GM23338 (cell line): ENCODE measurements around the gene CCDC106. TPM values are rescaled to one million over a fixed set of nuclear protein-coding genes. Genes with fewer than 3 reads are reported as not detected.
A peak's percentile ranks its signal among the peaks of the same experiment; 100 is the strongest.

Source experiments
- ATAC-seq: fragments of 200-7000 bp; cut with Tn5 transposase; 3 replicates; pipeline ENCODE4 v1.9.1; 2020
- DNase-seq: peaks from one replicate; pipeline ENCODE4 v3.0.0-alpha.2; 2015; ENCODE audit warnings: low spot score
- H2AFZ ChIP-seq: fragments of 200-600 bp; sonication (generic); 2 replicates; pipeline ENCODE4 v1.8.0; 2016; ENCODE audit warnings: antibody characterized with exemption, mild to moderate bottlenecking, moderate library complexity
- H3F3A ChIP-seq: fragments of 200-600 bp; sonication (generic); replicated peaks from 2 replicates; pipeline ENCODE4 v1.8.0; 2017; ENCODE audit warnings: antibody characterized with exemption, mixed run types, low read depth
- H3K27ac ChIP-seq: fragments of 200-600 bp; sonication (generic); 2 replicates; pipeline ENCODE4 v1.6.1; 2016; ENCODE audit warnings: low read depth
- H3K27me3 ChIP-seq: fragments of 200-600 bp; sonication (generic); 2 replicates; pipeline ENCODE4 v1.8.0; 2016; ENCODE audit warnings: mild to moderate bottlenecking, mixed run types, moderate library complexity; ENCODE audit not compliant: insufficient read depth
- H3K36me3 ChIP-seq: fragments of 200-600 bp; sonication (generic); 2 replicates; pipeline ENCODE4 v1.8.0; 2016; ENCODE audit warnings: mild to moderate bottlenecking; ENCODE audit not compliant: insufficient read depth
- H3K4me1 ChIP-seq: fragments of 200-600 bp; sonication (generic); 2 replicates; pipeline ENCODE4 v1.8.0; 2016; ENCODE audit warnings: mild to moderate bottlenecking, moderate library complexity; ENCODE audit not compliant: insufficient read depth
- H3K4me2 ChIP-seq: fragments of 200-600 bp; sonication (generic); 2 replicates; pipeline ENCODE4 v1.7.1; 2017; ENCODE audit warnings: mixed run types
- H3K4me3 ChIP-seq: fragments of 200-600 bp; sonication (generic); 2 replicates; pipeline ENCODE4 v1.6.1; 2016; ENCODE audit warnings: mixed run types
- H3K79me2 ChIP-seq: fragments of 200-600 bp; sonication (generic); replicated peaks from 2 replicates; pipeline ENCODE4 v1.8.0; 2017; ENCODE audit warnings: mild to moderate bottlenecking; ENCODE audit not compliant: insufficient read depth
- H3K9me2 ChIP-seq: fragments of 200-600 bp; sonication (generic); 2 replicates; pipeline ENCODE4 v1.8.0; 2017; ENCODE audit not compliant: insufficient read depth
- H4K20me1 ChIP-seq: fragments of 200-600 bp; sonication (generic); replicated peaks from 2 replicates; pipeline ENCODE4 v1.8.0; 2017; ENCODE audit warnings: mild to moderate bottlenecking; ENCODE audit not compliant: insufficient read depth
- H3K27ac Mint-ChIP-seq: 2 replicates; pipeline ENCODE4 v1.8.0; 2020; ENCODE audit warnings: inconsistent platforms, mild to moderate bottlenecking, moderate library complexity, mixed read lengths
- H3K27me3 Mint-ChIP-seq: 3 replicates; pipeline ENCODE4 v1.8.0; 2022; ENCODE audit warnings: low read depth, mild to moderate bottlenecking, moderate library complexity, mixed read lengths, inconsistent platforms; ENCODE audit not compliant: insufficient read depth, poor library complexity
- H3K36me3 Mint-ChIP-seq: 3 replicates; pipeline ENCODE4 v1.8.0; 2021; ENCODE audit warnings: low read depth, mild to moderate bottlenecking, inconsistent platforms, moderate library complexity, mixed read lengths
- H3K4me1 Mint-ChIP-seq: 3 replicates; pipeline ENCODE4 v1.8.0; 2020; ENCODE audit warnings: mild to moderate bottlenecking, inconsistent platforms, mixed read lengths
- H3K4me3 Mint-ChIP-seq: 3 replicates; pipeline ENCODE4 v1.8.0; 2021; ENCODE audit warnings: moderate library complexity, mild to moderate bottlenecking, inconsistent platforms, mixed read lengths
- H3K9me3 Mint-ChIP-seq: 3 replicates; pipeline ENCODE4 v1.8.0; 2020; ENCODE audit warnings: moderate library complexity, mild to moderate bottlenecking, inconsistent platforms, mixed read lengths
- CREB1 ChIP-seq: fragments of 250-450 bp; sonication (Bioruptor Pico); IDR thresholded peaks from 2 replicates; pipeline ENCODE4 v1.5.0; 2020; ENCODE audit warnings: low read depth, mild to moderate bottlenecking, moderate library complexity
- ETS1 ChIP-seq: IDR thresholded peaks from 2 replicates; pipeline ENCODE4 v1.6.1; 2016; ENCODE audit warnings: antibody characterized with exemption
- EZH2 ChIP-seq: fragments of 200-600 bp; sonication (generic); IDR thresholded peaks from one replicate; pipeline ENCODE4 v1.8.0; 2017; ENCODE audit warnings: antibody characterized with exemption, mild to moderate bottlenecking, low read depth; ENCODE audit not compliant: unreplicated experiment
- EZH2phosphoT487 ChIP-seq: fragments of 200-600 bp; sonication (generic); IDR thresholded peaks from one replicate; pipeline ENCODE4 v1.8.1; 2018; ENCODE audit warnings: antibody characterized with exemption; ENCODE audit not compliant: unreplicated experiment
- JUNB ChIP-seq: IDR thresholded peaks from one replicate; pipeline ENCODE4 v1.6.1; 2016; ENCODE audit warnings: antibody characterized with exemption; ENCODE audit not compliant: unreplicated experiment
- NANOG ChIP-seq: IDR thresholded peaks from 2 replicates; pipeline ENCODE4 v1.6.1; 2016; ENCODE audit warnings: antibody characterized with exemption, borderline replicate concordance
- POLR2AphosphoS5 ChIP-seq: IDR thresholded peaks from 2 replicates; pipeline ENCODE4 v1.6.1; 2016; ENCODE audit warnings: antibody characterized with exemption, low read depth
- STAT1 ChIP-seq: IDR thresholded peaks from one replicate; pipeline ENCODE4 v1.6.1; 2016; ENCODE audit warnings: antibody characterized with exemption; ENCODE audit not compliant: unreplicated experiment
- ZNF114 ChIP-seq: fragments of 250-450 bp; sonication (Bioruptor Pico); IDR thresholded peaks from 2 replicates; pipeline ENCODE4 v1.5.0; 2020; ENCODE audit warnings: mild to moderate bottlenecking, moderate library complexity
- ZNF331 ChIP-seq: fragments of 250-450 bp; sonication (Bioruptor Pico); IDR thresholded peaks from 2 replicates; pipeline ENCODE4 v1.5.0; 2020; ENCODE audit warnings: low read depth, mild to moderate bottlenecking, moderate library complexity
- ZNF462 ChIP-seq: fragments of 250-450 bp; sonication (Bioruptor Pico); IDR thresholded peaks from 2 replicates; pipeline ENCODE4 v1.5.0; 2020; ENCODE audit warnings: mild to moderate bottlenecking, moderate library complexity
- polyA plus RNA-seq: library from polyadenylated mRNA; unstranded; fragments of >200 nt; fragmentation: Nextera tagmentation; extraction: Ambion mirVana; gene quantifications from 2 replicates; pipeline ENCODE4 v1.2.1, GENCODE V29; 2016
- total RNA-seq: library from RNA; depleted of rRNA; stranded (reverse); fragments of >200 nt; shearing (Covaris generic); gene quantifications from 2 replicates; pipeline ENCODE4 v1.2.3, GENCODE V29; 2014
- TF ChIP-seq, protein P1 (sequence below): IDR thresholded peaks from one replicate; pipeline ENCODE4 v1.6.1; 2018; ENCODE audit warnings: antibody characterized with exemption; ENCODE audit not compliant: unreplicated experiment
- TF ChIP-seq, protein P2 (sequence below), 2 experiments: fragments of 200-600 bp in 1 of 2; sonication (generic) in 1 of 2; conservative IDR thresholded peaks; 2 replicates each; pipeline versions ENCODE4 v1.5.1 to v1.6.1; 2016 to 2017; ENCODE audit warnings: antibody characterized with exemption in 2 of 2, low read depth in 2 of 2, mild to moderate bottlenecking in 2 of 2, moderate library complexity in 1 of 2

The CCDC106 gene
- total and polyA plus RNA-seq, 2 experiments from 2014 or later, result 12.0 to 17.6 TPM

DNA sequence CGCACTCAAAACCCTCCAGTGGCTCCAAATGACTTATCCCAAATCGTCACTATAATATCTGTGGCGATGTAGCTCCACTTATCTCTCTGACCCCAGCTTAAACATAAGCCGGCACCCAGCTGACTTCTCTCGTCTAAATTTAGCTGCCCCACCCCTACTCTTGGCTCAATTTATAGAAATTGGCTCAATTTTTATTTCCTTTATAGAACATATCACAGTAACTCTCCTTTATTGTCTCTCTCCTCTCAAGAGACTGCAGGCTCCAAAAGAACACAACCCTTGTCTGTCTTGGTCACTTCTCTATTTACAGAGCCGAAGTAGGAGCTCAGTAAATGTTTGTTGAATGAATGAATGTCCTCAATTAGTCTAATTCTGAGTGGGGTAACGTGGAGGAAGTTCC is 24.5 kb upstream of the CCDC106 start:
- H4K20me1 ChIP-seq, result peaks cover 5% of the 10 kb centered on the region
- peak overlapping the region; percentile 19; the same call in 1 of the 2 replicates for H3K4me2 ChIP-seq
- peak overlapping the region; percentile 35; the same call in 1 of the 2 replicates for H3K4me3 ChIP-seq
- Mint-ChIP-seq H3K9me3 (peaks cover 1% of the 10 kb centered on the region; the same call in 1 of the 3 replicates), H3K36me3 (peaks cover 34% of the 10 kb centered on the region), H3K27me3 (peaks cover 20% of the 10 kb centered on the region), H3K4me1 (peaks cover 13% of the 10 kb centered on the region; the same call in 2 of the 3 replicates), H3K4me3 (peak overlapping the region; percentile 79), H3K27ac (peak overlapping the region; percentile 98; the same call in 1 of the 2 replicates)
- H3K79me2 ChIP-seq, result peaks cover 9% of the 10 kb centered on the region
- no peak for ATAC-seq
- H2AFZ ChIP-seq, result no peak overlapping the region
- H3K27me3 ChIP-seq, result 0 out of 2 replicates have a peak, but pooled peaks cover 5% of the 10 kb centered on the region
- H3K9me2 ChIP-seq, result no peaks in the 10 kb centered on the region
- no peaks in the 10 kb centered on the region for H3K36me3 ChIP-seq
- H3K27ac ChIP-seq, result no peak overlapping the region
- peaks cover 12% of the 10 kb centered on the region for H3F3A ChIP-seq
- TF ChIP-seq ZNF331 (CRISPR knock-in tag), result no peak
- TF ChIP-seq ZNF114, result no peak
- no peak for TF ChIP-seq ETS1
- TF ChIP-seq POLR2AphosphoS5, result no peak
- no peak for TF ChIP-seq EZH2
- TF ChIP-seq, protein P1, sequence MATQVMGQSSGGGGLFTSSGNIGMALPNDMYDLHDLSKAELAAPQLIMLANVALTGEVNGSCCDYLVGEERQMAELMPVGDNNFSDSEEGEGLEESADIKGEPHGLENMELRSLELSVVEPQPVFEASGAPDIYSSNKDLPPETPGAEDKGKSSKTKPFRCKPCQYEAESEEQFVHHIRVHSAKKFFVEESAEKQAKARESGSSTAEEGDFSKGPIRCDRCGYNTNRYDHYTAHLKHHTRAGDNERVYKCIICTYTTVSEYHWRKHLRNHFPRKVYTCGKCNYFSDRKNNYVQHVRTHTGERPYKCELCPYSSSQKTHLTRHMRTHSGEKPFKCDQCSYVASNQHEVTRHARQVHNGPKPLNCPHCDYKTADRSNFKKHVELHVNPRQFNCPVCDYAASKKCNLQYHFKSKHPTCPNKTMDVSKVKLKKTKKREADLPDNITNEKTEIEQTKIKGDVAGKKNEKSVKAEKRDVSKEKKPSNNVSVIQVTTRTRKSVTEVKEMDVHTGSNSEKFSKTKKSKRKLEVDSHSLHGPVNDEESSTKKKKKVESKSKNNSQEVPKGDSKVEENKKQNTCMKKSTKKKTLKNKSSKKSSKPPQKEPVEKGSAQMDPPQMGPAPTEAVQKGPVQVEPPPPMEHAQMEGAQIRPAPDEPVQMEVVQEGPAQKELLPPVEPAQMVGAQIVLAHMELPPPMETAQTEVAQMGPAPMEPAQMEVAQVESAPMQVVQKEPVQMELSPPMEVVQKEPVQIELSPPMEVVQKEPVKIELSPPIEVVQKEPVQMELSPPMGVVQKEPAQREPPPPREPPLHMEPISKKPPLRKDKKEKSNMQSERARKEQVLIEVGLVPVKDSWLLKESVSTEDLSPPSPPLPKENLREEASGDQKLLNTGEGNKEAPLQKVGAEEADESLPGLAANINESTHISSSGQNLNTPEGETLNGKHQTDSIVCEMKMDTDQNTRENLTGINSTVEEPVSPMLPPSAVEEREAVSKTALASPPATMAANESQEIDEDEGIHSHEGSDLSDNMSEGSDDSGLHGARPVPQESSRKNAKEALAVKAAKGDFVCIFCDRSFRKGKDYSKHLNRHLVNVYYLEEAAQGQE, result no peak
- TF ChIP-seq JUNB, result no peak
- TF ChIP-seq EZH2phosphoT487, result no peak
- TF ChIP-seq ZNF462 (CRISPR knock-in tag), result no peak
- TF ChIP-seq STAT1, result no peak
- TF ChIP-seq NANOG, result no peak
- TF ChIP-seq CREB1, result no peak
- TF ChIP-seq, protein P2, sequence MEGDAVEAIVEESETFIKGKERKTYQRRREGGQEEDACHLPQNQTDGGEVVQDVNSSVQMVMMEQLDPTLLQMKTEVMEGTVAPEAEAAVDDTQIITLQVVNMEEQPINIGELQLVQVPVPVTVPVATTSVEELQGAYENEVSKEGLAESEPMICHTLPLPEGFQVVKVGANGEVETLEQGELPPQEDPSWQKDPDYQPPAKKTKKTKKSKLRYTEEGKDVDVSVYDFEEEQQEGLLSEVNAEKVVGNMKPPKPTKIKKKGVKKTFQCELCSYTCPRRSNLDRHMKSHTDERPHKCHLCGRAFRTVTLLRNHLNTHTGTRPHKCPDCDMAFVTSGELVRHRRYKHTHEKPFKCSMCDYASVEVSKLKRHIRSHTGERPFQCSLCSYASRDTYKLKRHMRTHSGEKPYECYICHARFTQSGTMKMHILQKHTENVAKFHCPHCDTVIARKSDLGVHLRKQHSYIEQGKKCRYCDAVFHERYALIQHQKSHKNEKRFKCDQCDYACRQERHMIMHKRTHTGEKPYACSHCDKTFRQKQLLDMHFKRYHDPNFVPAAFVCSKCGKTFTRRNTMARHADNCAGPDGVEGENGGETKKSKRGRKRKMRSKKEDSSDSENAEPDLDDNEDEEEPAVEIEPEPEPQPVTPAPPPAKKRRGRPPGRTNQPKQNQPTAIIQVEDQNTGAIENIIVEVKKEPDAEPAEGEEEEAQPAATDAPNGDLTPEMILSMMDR (conservative IDR thresholded peaks at IDR 0.05; ENCODE audit: low read depth in 2 of 2), result no peak
- no peaks in the 10 kb centered on the region; the same call in 1 of the 2 replicates for H3K4me1 ChIP-seq
- no peak for DNase-seq
